IPS-11a (cell line): ENCODE measurements around the gene SLC26A8.
"Not testable (repeated sequence)": the region's sequence is repeated elsewhere in the genome, so short reads cannot be mapped to it uniquely, and the experiment has no call there.

Experiments used
- H3K4me3 ChIP-seq: one replicate; pipeline ENCODE4 v1.5.1; 2013; ENCODE audit warnings: low read depth, low read length, control low read depth

Gene SLC26A8

GRCh38 chr6:36019167-36019566, 5.3 kb downstream of the SLC26A8 start:
- no peak overlapping the region for H3K4me3 ChIP-seq

GRCh38 chr6:36018339-36018738, 6.1 kb downstream of the SLC26A8 start:
- H3K4me3 ChIP-seq: no peak overlapping the region

- H3K4me3 ChIP-seq: no peak overlapping the region
These were observed 8.8 kb downstream of the SLC26A8 start for GRCh38 chr6:36015666-36016065.

- H3K4me3 ChIP-seq: no peak overlapping the region
These were observed 24.0 kb downstream of the SLC26A8 start for GRCh38 chr6:36000451-36000850.

GRCh38 chr6:35993150-35993549, 31.3 kb downstream of the SLC26A8 start:
- no peak overlapping the region for H3K4me3 ChIP-seq

- not testable (repeated sequence) for H3K4me3 ChIP-seq
These were observed 36.4 kb downstream of the SLC26A8 start for GRCh38 chr6:35988047-35988446.

- no peak overlapping the region for H3K4me3 ChIP-seq
These were observed 39.7 kb downstream of the SLC26A8 start for GRCh38 chr6:35984701-35985100.

GRCh38 chr6:35980991-35981645, 43.3 kb downstream of the SLC26A8 start:
- no peak overlapping the region for H3K4me3 ChIP-seq

GRCh38 chr6:35980126-35980525, 44.3 kb downstream of the SLC26A8 start:
- not testable (repeated sequence) for H3K4me3 ChIP-seq

GRCh38 chr6:35977308-35977707, 47.1 kb downstream of the SLC26A8 start:
- H3K4me3 ChIP-seq: no peak overlapping the region

- no peak overlapping the region for H3K4me3 ChIP-seq
These were observed 50.7 kb downstream of the SLC26A8 start for GRCh38 chr6:35973670-35974222.

GRCh38 chr6:35972471-35973367, 51.7 kb downstream of the SLC26A8 start:
- H3K4me3 ChIP-seq: no peak overlapping the region

- H3K4me3 ChIP-seq: no peak overlapping the region
These were observed 54.3 kb downstream of the SLC26A8 start for GRCh38 chr6:35970181-35970580.

GRCh38 chr6:35969646-35970045, 54.8 kb downstream of the SLC26A8 start:
- H3K4me3 ChIP-seq: no peak overlapping the region

GRCh38 chr6:35968821-35969220, 55.6 kb downstream of the SLC26A8 start:
- no peak overlapping the region for H3K4me3 ChIP-seq

- H3K4me3 ChIP-seq: no peak overlapping the region
These were observed 57.2 kb downstream of the SLC26A8 start for GRCh38 chr6:35967076-35967774.

- no peak overlapping the region for H3K4me3 ChIP-seq
These were observed 61.5 kb downstream of the SLC26A8 start for GRCh38 chr6:35962779-35963560.

- no peak overlapping the region for H3K4me3 ChIP-seq
These were observed 64.3 kb downstream of the SLC26A8 start for GRCh38 chr6:35960187-35960586.

GRCh38 chr6:35955970-35956369, 68.5 kb downstream of the SLC26A8 start:
- H3K4me3 ChIP-seq: no peak overlapping the region

- no peak overlapping the region for H3K4me3 ChIP-seq
These were observed 68.9 kb downstream of the SLC26A8 start for GRCh38 chr6:35955521-35955920.

- no peak overlapping the region for H3K4me3 ChIP-seq
These were observed 69.4 kb downstream of the SLC26A8 start for GRCh38 chr6:35955071-35955470.
